Retinal pigment epithelial cell (primary cell): ENCODE data around the gene ADGRE2.
"Not testable (repeated sequence)": the region's sequence is repeated elsewhere in the genome, so short reads cannot be mapped to it uniquely, and the experiment has no call there.

Source experiments
- DNase-seq: peaks from one replicate; pipeline ENCODE4 v3.0.0-alpha.2; 2010; ENCODE audit warnings: low read depth
- H3K4me3 ChIP-seq: 2 replicates; pipeline ENCODE4 v1.5.1; 2011; ENCODE audit warnings: mild to moderate bottlenecking, low read length, control low read depth, moderate library complexity
- CTCF ChIP-seq: conservative IDR thresholded peaks from 2 replicates; pipeline ENCODE4 v1.5.1; 2011; ENCODE audit warnings: low read depth, low read length, control low read depth, inconsistent platforms

The ADGRE2 gene

DNA sequence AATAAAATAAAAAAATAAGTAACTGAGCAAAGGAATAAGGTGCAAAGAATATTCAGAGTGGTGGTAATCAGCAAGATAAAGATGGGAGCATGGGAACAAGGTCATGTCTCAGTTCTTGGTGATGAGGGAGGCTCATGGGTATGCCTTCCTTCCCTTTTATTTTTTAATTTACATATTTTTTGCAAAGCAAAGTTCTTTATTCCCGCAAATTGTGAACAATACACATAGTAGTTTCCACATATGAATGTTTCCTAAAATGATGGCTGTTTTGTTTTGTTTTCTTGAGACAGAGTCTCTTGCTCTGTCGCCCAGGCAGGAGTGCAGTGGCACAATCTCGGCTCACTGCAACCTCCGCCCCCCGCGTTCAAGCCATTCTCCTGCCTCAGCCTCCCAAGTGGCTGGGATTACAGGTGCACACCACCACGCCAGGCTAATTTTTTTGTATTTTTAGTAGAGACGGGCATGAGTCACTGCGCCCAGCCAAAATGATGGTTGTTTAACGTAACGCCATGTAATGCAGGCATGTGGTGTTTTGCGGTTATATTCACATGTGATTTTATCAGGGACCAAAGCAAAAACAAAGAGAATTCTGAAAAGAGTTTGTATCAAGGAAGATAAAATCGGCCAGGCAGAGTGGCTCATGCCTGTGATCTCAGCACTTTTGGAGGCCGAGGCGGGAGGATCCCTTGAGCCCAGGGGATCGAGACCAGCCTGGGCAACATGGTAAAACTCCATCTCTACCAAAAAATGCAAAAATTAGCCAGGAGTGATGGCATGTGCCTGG is 4.5 kb upstream of the ADGRE2 start:
- no peak for TF ChIP-seq CTCF
- no peak overlapping the region for H3K4me3 ChIP-seq
- DNase-seq, result no peak

DNA sequence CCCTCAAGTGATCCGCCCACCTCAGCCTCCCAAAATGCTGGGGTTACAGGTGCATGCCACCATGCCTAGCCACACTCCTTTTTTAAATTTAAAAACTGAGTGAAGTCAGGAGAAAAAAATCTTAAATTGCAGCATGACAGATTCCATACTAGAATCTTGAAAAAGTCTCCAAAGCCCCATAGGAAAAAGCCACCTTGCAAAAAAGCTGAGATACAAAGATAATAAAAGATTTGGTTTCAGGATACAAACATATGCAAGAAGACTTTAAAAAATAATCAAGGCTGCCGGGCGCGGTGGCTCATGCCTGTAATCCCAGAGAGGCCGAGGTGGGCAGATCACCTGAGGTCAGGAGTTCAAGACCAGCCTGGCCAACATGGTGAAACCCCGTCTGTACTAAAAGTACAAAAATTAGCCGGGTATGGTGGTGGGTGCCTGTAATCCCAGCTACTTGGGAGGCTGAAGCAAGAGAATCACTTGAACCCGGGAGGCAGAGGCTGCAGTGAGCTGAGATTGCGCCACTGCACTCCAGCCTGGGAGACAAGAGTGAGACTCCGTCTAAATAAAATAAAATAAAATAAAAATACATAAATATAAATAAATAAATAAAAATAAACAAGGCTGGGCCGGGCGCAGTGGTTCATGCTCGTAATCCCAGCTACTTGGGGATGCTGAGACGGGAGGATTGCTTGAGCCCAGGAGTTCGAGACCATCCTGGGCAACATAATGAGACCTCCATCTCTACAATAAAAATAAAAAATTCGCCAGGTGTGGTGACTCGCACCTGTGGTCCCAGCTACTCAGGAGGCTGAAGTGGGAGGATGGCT is 3.6 kb upstream of the ADGRE2 start:
- DNase-seq, H3K4me3 ChIP-seq: not testable (repeated sequence)

GRCh38 chr19:14780622-14781225 is 2.4 kb upstream of the ADGRE2 start:
- not testable (repeated sequence) for DNase-seq, H3K4me3 ChIP-seq

DNA sequence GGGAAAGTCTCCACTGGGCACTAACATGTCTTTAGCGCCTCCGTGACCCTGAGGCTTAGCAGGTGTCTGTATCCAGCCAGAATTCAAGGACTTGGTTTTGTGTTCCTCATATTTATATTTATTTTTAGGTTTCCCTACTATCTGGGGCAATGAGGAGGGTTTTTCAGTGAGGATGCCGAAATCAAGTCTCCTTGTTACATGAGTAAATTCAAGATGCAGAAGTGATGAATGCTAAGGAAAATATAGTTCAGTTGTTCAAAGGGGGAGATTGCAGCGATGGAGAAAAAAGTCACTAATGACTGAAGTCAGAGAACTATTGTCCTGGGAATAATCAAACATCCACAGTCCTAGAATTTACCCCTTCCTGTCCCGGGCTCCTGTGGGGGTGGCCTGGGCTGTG is 791 bp upstream of the ADGRE2 start:
- no peak for TF ChIP-seq CTCF
- DNase-seq, result no peak
- no peak overlapping the region for H3K4me3 ChIP-seq

DNA sequence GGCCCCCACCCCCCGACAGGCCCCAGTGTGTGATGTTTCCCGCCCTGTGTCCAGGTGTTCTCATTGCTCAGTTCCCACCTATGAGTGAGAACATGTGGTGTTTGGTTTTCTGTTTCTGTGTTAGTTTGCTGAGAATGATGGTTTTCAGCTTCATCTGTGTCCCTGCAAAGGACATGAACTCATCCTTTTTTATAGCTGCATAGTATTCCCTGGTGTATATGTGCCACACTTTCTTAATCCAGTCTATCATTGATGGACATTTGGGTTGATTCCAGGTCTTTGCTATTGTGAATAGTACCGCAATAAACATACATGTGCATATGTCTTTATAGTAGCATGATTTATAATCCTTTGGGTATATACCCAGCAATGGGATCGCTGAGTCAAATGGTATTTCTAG is 715 bp downstream of the ADGRE2 start:
- DNase-seq, H3K4me3 ChIP-seq: not testable (repeated sequence)

GRCh38 chr19:14775869-14776586 is 2.3 kb downstream of the ADGRE2 start:
- H3K4me3 ChIP-seq, result no peak overlapping the region
- no peak for TF ChIP-seq CTCF
- DNase-seq, result no peak

- DNase-seq, H3K4me3 ChIP-seq: not testable (repeated sequence)
These were observed 3.0 kb downstream of the ADGRE2 start for GRCh38 chr19:14775326-14775725.

- no peak for TF ChIP-seq CTCF
- DNase-seq, result no peak
- H3K4me3 ChIP-seq, result no peak overlapping the region
These were observed 4.0 kb downstream of the ADGRE2 start for GRCh38 chr19:14774373-14774772.

DNA sequence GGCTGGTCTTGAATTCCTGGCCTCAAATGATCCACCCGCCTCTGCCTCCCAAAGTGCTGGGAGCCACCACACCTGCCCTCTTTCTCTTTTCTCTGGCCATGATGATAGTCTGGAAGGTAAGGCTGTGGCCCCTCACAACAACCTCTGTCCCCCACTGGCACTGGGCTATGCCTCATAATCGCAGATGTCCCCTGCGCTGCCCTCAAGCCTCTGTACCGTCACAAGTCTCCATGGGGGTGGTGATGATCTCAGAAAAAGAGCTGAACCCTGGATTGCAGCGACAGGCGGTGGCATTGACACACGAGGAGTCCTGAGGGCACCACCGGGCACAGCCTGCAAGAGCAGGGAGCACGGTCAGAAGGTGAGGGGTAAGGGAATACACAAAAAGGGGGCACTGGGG is 4.6 kb downstream of the ADGRE2 start:
- DNase-seq, H3K4me3 ChIP-seq: not testable (repeated sequence)
